ENCODE results near the gene RNPC3.
"Not testable (repeated sequence)": the region's sequence is repeated elsewhere in the genome, so short reads cannot be mapped to it uniquely, and the experiment has no call there.

DNA sequence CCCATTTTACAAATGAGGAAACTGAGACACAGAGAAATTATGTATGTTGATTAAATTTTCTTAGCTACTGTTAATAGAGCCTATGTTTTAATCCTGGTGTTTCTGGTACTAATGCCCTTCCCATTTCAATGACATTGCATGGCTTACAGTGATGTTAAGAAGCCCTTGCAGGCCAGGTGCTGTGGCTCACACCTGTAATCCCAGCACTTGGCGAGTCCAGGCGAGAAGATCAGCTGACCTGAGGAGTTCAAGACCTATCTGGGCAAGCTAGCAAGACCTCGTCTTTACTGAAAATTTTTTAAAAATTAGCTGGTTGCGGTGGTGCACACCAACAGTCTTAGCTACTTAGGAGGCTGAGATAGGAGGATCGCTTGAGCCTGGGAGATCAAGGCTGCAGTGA lies 51.3 kb downstream of the RNPC3 start:
- TF ChIP-seq, protein P1, sequence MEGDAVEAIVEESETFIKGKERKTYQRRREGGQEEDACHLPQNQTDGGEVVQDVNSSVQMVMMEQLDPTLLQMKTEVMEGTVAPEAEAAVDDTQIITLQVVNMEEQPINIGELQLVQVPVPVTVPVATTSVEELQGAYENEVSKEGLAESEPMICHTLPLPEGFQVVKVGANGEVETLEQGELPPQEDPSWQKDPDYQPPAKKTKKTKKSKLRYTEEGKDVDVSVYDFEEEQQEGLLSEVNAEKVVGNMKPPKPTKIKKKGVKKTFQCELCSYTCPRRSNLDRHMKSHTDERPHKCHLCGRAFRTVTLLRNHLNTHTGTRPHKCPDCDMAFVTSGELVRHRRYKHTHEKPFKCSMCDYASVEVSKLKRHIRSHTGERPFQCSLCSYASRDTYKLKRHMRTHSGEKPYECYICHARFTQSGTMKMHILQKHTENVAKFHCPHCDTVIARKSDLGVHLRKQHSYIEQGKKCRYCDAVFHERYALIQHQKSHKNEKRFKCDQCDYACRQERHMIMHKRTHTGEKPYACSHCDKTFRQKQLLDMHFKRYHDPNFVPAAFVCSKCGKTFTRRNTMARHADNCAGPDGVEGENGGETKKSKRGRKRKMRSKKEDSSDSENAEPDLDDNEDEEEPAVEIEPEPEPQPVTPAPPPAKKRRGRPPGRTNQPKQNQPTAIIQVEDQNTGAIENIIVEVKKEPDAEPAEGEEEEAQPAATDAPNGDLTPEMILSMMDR (conservative IDR thresholded peaks at IDR 0.05; ENCODE audit: low read depth in 2 of 2), result not testable (repeated sequence)
- TF ChIP-seq CREB1 (CRISPR knock-in tag; IDR thresholded peaks at IDR 0.05; ENCODE audit: low read depth); POLR2AphosphoS5 (IDR thresholded peaks at IDR 0.05; ENCODE audit: low read depth); EZH2 (IDR thresholded peaks at IDR 0.05; ENCODE audit: low read depth, unreplicated experiment); ZNF331 (CRISPR knock-in tag; IDR thresholded peaks at IDR 0.05; ENCODE audit: low read depth); EZH2phosphoT487 (IDR thresholded peaks at IDR 0.05; ENCODE audit: unreplicated experiment): not testable (repeated sequence)
- TF ChIP-seq, protein P2, sequence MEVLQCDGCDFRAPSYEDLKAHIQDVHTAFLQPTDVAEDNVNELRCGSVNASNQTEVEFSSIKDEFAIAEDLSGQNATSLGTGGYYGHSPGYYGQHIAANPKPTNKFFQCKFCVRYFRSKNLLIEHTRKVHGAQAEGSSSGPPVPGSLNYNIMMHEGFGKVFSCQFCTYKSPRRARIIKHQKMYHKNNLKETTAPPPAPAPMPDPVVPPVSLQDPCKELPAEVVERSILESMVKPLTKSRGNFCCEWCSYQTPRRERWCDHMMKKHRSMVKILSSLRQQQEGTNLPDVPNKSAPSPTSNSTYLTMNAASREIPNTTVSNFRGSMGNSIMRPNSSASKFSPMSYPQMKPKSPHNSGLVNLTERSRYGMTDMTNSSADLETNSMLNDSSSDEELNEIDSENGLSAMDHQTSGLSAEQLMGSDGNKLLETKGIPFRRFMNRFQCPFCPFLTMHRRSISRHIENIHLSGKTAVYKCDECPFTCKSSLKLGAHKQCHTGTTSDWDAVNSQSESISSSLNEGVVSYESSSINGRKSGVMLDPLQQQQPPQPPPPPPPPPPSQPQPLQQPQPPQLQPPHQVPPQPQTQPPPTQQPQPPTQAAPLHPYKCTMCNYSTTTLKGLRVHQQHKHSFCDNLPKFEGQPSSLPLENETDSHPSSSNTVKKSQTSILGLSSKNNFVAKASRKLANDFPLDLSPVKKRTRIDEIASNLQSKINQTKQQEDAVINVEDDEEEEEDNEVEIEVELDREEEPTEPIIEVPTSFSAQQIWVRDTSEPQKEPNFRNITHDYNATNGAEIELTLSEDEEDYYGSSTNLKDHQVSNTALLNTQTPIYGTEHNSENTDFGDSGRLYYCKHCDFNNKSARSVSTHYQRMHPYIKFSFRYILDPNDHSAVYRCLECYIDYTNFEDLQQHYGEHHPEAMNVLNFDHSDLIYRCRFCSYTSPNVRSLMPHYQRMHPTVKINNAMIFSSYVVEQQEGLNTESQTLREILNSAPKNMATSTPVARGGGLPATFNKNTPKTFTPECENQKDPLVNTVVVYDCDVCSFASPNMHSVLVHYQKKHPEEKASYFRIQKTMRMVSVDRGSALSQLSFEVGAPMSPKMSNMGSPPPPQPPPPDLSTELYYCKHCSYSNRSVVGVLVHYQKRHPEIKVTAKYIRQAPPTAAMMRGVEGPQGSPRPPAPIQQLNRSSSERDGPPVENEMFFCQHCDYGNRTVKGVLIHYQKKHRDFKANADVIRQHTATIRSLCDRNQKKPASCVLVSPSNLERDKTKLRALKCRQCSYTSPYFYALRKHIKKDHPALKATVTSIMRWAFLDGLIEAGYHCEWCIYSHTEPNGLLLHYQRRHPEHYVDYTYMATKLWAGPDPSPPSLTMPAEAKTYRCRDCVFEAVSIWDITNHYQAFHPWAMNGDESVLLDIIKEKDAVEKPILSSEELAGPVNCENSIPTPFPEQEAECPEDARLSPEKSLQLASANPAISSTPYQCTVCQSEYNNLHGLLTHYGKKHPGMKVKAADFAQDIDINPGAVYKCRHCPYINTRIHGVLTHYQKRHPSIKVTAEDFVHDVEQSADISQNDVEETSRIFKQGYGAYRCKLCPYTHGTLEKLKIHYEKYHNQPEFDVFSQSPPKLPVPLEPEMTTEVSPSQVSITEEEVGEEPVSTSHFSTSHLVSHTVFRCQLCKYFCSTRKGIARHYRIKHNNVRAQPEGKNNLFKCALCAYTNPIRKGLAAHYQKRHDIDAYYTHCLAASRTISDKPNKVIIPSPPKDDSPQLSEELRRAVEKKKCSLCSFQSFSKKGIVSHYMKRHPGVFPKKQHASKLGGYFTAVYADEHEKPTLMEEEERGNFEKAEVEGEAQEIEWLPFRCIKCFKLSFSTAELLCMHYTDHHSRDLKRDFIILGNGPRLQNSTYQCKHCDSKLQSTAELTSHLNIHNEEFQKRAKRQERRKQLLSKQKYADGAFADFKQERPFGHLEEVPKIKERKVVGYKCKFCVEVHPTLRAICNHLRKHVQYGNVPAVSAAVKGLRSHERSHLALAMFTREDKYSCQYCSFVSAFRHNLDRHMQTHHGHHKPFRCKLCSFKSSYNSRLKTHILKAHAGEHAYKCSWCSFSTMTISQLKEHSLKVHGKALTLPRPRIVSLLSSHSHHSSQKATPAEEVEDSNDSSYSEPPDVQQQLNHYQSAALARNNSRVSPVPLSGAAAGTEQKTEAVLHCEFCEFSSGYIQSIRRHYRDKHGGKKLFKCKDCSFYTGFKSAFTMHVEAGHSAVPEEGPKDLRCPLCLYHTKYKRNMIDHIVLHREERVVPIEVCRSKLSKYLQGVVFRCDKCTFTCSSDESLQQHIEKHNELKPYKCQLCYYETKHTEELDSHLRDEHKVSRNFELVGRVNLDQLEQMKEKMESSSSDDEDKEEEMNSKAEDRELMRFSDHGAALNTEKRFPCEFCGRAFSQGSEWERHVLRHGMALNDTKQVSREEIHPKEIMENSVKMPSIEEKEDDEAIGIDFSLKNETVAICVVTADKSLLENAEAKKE (CRISPR knock-in tag; IDR thresholded peaks at IDR 0.05), result not testable (repeated sequence)
- TF ChIP-seq, protein P3, sequence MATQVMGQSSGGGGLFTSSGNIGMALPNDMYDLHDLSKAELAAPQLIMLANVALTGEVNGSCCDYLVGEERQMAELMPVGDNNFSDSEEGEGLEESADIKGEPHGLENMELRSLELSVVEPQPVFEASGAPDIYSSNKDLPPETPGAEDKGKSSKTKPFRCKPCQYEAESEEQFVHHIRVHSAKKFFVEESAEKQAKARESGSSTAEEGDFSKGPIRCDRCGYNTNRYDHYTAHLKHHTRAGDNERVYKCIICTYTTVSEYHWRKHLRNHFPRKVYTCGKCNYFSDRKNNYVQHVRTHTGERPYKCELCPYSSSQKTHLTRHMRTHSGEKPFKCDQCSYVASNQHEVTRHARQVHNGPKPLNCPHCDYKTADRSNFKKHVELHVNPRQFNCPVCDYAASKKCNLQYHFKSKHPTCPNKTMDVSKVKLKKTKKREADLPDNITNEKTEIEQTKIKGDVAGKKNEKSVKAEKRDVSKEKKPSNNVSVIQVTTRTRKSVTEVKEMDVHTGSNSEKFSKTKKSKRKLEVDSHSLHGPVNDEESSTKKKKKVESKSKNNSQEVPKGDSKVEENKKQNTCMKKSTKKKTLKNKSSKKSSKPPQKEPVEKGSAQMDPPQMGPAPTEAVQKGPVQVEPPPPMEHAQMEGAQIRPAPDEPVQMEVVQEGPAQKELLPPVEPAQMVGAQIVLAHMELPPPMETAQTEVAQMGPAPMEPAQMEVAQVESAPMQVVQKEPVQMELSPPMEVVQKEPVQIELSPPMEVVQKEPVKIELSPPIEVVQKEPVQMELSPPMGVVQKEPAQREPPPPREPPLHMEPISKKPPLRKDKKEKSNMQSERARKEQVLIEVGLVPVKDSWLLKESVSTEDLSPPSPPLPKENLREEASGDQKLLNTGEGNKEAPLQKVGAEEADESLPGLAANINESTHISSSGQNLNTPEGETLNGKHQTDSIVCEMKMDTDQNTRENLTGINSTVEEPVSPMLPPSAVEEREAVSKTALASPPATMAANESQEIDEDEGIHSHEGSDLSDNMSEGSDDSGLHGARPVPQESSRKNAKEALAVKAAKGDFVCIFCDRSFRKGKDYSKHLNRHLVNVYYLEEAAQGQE (IDR thresholded peaks at IDR 0.05; ENCODE audit: unreplicated experiment), result not testable (repeated sequence)
- TF ChIP-seq, protein P4, sequence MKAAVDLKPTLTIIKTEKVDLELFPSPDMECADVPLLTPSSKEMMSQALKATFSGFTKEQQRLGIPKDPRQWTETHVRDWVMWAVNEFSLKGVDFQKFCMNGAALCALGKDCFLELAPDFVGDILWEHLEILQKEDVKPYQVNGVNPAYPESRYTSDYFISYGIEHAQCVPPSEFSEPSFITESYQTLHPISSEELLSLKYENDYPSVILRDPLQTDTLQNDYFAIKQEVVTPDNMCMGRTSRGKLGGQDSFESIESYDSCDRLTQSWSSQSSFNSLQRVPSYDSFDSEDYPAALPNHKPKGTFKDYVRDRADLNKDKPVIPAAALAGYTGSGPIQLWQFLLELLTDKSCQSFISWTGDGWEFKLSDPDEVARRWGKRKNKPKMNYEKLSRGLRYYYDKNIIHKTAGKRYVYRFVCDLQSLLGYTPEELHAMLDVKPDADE (IDR thresholded peaks at IDR 0.05), result not testable (repeated sequence)
